Stimulated activated CD4-positive, alpha-beta T cell treated with anti-CD3 and anti-CD28 coated beads, TNF-alpha, amount 100 ng/mL, for 48 hours (primary cell): ENCODE results near the gene LRMDA.
"Not testable (repeated sequence)": the region's sequence is repeated elsewhere in the genome, so short reads cannot be mapped to it uniquely, and the experiment has no call there.

ENCODE experiments used
- DNase-seq, 3 donors: peaks; one replicate each; pipeline ENCODE4 v3.0.0-alpha.2; 2020; ENCODE audit warnings: low read depth in 3 of 3

LRMDA gene

GRCh38 chr10:75505840-75506506 lies 74.5 kb downstream of the LRMDA start:
- DNase-seq = no peak

GRCh38 chr10:75506930-75507329 lies 75.5 kb downstream of the LRMDA start:
- DNase-seq = no peak

- DNase-seq = no peak
Measured at GRCh38 chr10:75507469-75507868, 76.0 kb downstream of the LRMDA start.

- no peak for DNase-seq
Measured at GRCh38 chr10:75508239-75508813, 76.9 kb downstream of the LRMDA start.

- no peak for DNase-seq
Measured at GRCh38 chr10:75508814-75509306, 77.4 kb downstream of the LRMDA start.

- DNase-seq = no peak
Measured at GRCh38 chr10:75509706-75510105, 78.3 kb downstream of the LRMDA start.

GRCh38 chr10:75511011-75511410 lies 79.6 kb downstream of the LRMDA start:
- no peak for DNase-seq

- DNase-seq = no peak
Measured at GRCh38 chr10:75512203-75512933, 80.9 kb downstream of the LRMDA start.

- DNase-seq = no peak
Measured at GRCh38 chr10:75513292-75513885, 82.0 kb downstream of the LRMDA start.

- no peak for DNase-seq
Measured at GRCh38 chr10:75514830-75515229, 83.4 kb downstream of the LRMDA start.

GRCh38 chr10:75516154-75516553 lies 84.7 kb downstream of the LRMDA start:
- DNase-seq = not testable (repeated sequence)

- DNase-seq = not testable (repeated sequence)
Measured at GRCh38 chr10:75519213-75519612, 87.8 kb downstream of the LRMDA start.

- not testable (repeated sequence) for DNase-seq
Measured at GRCh38 chr10:75521194-75521829, 89.9 kb downstream of the LRMDA start.

- DNase-seq = no peak
Measured at GRCh38 chr10:75525067-75525466, 93.6 kb downstream of the LRMDA start.

- no peak for DNase-seq
Measured at GRCh38 chr10:75525646-75526045, 94.2 kb downstream of the LRMDA start.

- DNase-seq = no peak
Measured at GRCh38 chr10:75527542-75527941, 96.1 kb downstream of the LRMDA start.

GRCh38 chr10:75528392-75528791 lies 97.0 kb downstream of the LRMDA start:
- no peak for DNase-seq

GRCh38 chr10:75530299-75530698 lies 98.9 kb downstream of the LRMDA start:
- no peak for DNase-seq

GRCh38 chr10:75531571-75532031 lies 100.2 kb downstream of the LRMDA start:
- DNase-seq = no peak

GRCh38 chr10:75532253-75532924 lies 101.0 kb downstream of the LRMDA start:
- no peak for DNase-seq

GRCh38 chr10:75538144-75538543 lies 106.7 kb downstream of the LRMDA start:
- no peak for DNase-seq
